Cortex of kidney (tissue), 1 donor: Measurements from ENCODE around the gene AQP10.
"Not testable (repeated sequence)": the region's sequence is repeated elsewhere in the genome, so short reads cannot be mapped to it uniquely, and the experiment has no call there.

ENCODE experiments used
- DNase-seq: peaks from one replicate; lab custom pipeline; 2025; lab: John Stamatoyannopoulos, UW

AQP10 gene, protein sequence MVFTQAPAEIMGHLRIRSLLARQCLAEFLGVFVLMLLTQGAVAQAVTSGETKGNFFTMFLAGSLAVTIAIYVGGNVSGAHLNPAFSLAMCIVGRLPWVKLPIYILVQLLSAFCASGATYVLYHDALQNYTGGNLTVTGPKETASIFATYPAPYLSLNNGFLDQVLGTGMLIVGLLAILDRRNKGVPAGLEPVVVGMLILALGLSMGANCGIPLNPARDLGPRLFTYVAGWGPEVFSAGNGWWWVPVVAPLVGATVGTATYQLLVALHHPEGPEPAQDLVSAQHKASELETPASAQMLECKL

DNA sequence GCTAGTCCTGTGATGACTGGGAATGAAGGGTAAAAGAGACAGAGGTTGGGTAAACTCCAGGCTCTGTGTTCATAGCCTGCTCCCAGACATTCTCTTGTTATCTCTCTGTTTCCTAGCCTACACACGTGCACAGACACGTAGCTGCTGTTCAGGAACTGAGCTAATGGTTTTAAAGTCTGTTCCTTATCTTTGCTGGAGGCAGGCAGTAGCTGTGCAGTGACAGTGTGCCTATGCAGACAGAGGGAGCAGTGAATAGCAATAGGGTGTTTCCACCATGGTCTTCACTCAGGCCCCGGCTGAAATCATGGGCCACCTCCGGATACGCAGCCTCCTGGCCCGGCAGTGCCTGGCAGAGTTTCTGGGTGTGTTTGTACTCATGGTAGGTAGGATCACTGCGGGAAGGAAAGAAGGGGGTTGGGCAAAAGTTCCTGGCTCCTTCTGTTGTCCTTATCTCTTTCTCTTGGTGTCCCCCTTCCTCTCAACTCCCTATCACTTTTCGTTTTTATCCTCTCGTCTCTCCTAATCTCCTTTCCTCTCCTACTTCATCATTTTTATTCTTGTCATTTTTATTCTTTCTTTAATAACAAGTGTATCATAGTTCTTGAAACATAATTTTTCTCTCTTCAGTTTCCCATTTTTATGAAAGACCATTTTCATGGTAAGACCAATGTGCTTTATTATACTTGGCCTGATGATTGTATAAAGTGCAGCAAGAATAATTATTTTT is at the start of gene AQP10:
Gene AQP10, plus strand, starts transcription at position 212 of the 727 bp plus-strand sequence. Its CDS starts 63 bp downstream, at position 275.
- no peak for DNase-seq

DNA sequence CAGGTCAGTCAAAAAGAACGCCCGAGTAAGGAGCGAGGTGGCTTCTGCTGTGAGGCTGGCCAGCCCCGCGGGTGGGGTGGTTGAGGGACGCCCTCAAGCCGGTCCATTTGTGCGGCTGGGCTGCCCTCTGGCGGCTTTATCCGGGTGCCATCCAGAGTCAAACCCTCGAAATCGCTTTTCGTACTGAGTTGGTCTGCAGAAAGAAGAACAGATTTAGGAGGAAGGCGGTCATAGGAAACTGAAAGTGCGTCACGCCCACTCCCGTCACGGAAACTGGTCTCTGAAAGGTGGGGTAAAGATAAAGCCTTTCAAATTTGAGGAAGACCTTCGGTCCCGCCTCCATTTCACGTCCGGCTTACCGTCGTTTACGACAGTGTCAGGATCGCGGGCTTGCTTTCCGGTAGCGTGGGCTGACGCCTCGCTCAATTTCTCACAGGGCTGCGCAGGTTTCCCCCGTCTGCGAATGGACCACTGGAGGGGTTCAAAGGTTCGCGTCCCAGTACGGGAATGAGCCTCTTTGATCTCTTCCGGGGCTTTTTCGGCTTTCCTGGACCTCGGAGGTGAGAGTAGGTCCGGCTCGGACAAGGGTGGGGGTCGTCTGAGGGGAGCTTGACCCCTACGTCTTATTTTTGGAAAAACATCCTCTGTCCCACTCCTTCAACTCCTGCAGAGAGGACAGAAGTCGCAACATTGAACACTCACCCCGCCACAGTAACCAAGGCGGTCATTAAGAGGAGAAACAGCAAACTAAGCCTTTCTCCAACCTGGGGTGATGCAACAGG is 48.5 kb upstream of the AQP10 start, which contains the start of gene HAX1:
Gene HAX1, plus strand, starts transcription at position 413 of the 782 bp plus-strand sequence. Its CDS starts 95 bp downstream, at position 508.
- DNase-seq = no peak

DNA sequence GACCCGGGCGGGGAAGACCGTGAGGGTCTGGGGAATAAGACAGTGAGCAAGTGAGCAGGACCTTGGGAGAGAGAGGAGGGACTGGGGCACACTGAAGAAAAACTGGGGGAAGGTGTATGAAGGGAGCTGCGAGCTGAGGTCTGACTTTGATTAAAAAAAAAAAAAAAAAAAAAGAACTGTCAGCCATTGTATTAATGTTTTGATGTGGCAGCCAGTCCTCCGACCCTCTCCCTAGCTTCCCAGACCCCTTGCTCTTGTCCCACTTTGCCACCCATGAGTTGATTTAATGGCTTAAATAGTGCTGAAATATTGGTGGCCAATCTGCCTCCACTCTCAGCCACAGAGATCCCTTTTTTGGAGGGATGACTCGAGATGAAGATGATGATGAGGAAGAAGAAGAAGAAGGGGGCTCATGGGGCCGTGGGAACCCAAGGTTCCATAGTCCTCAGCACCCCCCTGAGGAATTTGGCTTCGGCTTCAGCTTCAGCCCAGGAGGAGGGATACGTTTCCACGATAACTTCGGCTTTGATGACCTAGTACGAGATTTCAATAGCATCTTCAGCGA is 47.8 kb upstream of the AQP10 start:
- DNase-seq = no peak

DNA sequence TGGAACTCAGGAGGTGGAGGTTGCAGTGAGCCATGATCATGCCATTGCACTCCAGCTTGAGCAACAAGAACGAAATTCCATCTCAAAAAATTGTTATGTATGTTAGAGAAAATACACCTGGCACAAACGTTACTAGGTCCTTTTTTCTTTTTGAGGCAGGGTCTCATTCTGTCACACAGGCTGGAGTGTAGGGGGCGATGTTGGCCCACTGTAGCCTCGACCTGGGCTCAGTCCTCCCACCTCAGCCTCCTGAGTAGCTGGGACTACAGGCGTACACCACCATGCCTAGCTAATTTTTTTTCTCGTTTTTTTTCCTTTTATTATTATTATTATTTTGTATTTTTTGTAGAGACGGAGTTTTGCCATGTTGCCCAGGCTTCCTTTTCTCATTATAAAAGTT is 44.1 kb upstream of the AQP10 start:
- DNase-seq = no peak

DNA sequence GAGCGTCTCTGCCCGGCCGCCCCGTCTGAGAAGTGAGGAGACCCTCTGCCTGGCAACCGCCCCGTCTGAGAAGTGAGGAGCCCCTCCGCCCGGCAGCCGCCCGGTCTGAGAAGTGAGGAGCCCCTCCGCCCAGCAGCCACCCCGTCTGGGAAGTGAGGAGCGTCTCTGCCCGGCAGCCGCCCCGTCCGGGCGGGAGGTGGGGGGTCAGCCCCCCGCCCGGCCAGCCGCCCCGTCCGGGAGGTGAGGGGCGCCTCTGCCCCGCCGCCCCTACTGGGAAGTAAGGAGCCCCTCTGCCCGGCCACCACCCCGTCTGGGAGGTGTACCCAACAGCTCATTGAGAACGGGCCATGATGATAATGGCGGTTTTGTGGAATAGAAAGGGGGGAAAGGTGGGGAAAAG is 33.3 kb upstream of the AQP10 start:
- DNase-seq = not testable (repeated sequence)

DNA sequence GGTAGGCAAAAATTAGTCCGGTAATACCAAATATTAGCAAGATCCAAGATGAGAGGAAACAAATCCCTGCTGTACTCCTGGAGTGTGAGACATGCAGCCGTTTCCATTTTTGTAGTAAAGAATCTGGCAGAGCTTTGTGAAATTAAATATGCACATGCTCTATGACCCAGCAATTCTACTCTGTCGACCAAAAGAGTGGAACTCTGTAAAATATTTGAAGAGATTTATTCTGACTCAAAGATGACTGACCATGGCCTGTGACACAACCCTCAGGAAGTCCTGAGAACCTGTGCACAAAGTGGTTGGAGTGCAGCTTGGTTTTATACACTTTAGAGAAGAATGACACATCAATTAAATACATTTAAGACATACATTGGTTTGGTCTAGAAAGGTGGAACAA is 32.2 kb upstream of the AQP10 start:
- DNase-seq = no peak

DNA sequence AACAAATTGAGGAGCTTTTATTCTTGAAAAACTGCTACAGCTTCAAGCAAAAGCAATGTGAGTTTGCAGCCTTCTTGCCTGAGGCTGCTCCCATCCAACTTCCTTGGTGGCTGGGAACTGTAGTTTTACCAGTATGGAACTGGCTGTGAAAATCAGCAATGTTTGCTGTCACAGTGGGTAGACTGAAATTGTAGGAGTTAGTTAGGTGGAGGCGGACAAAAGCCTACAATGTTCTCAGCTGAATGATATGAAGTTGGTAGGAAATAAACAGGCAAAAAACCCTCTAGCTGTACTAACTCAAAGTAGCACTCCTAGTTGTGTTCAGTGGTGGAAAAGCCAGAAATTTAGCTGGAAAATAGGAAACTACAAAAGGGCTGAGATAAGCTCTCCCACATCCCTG is 30.0 kb upstream of the AQP10 start:
- DNase-seq = no peak

DNA sequence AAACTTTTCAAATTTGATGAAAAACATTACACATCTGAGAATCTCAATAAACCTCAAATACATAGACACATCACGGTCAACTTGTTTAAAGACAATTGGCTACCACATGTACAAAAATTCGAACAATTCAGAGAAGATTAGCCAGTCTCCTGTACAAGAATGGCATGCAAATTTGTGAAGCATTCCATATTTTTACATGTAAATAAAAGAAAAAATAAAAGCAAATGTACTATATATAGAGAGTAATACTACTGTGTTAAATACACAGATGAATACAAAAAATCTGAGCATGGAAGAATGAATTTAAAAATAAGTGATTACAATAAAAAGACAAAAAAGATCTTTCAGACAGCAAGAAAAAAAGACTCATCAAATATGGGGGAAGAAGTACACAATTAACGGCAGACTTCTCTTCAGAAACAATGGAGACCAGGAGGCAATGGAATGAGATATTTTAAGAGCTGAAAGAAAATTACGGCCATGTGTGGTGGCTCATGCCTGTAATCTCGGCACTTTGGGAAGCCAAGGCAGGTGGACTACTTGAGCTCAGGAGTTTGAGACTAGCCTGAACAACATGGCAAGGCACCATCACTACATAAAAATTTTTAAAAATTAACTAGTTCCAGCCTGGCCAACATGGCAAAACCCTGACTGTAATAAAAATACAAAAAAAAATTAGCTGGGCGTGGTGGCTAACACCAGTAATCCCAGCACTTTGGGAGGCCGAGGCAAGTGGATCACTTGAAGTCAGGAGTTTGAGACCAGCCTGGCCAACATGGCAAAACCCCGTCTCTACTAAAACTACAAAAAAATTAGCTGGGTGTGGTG is 25.3 kb upstream of the AQP10 start:
- no peak for DNase-seq

DNA sequence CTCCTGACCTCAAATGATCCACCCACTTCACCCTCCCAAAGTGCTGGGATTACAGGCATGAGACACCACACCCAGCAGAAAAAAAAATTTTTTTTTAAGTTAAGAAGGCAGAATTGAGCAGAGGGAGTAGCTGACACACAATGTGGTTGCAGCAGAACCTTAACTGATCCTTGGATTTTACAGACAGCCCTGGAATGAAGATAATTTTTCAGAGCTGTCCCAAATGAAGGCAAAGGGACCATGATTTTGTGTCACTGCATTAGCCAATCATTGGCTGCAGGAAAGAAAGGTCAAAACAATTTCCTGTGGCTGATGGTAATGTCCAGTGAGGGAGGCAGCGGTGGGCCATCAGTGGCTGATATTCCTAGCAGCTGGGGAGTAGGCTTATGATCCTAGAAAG is 19.3 kb upstream of the AQP10 start:
- DNase-seq = no peak

DNA sequence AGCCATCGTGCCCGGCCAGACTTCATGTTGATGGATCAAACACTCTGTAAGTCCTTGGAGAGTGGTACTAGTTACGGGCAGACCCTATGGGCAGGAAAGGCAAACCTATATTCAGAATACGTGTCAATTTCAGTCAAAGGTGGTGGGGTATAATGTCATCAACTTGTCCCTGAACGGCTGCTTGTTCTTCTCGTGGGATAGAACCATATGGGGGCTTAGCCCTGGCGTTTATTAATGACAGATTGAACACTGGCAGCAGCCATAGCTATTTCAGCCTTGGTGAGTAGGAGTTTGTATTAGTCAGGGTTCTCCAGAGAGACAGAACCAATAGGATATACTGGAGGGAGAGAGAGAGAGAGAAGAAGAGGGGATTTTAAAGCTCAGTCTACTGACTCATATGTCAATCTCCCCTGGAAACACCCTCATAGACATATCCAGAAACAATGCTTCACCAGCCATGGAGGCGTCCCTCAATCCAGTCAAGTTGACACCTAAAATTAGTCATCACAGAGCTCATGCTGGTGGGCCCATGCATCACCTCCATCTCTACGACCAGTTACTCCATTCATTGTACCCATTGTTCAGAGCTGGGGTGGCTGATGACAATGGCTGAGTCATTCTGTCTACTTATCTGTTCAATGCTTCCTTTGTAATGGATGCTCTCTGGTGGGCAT is 16.1 kb upstream of the AQP10 start:
- no peak for DNase-seq

DNA sequence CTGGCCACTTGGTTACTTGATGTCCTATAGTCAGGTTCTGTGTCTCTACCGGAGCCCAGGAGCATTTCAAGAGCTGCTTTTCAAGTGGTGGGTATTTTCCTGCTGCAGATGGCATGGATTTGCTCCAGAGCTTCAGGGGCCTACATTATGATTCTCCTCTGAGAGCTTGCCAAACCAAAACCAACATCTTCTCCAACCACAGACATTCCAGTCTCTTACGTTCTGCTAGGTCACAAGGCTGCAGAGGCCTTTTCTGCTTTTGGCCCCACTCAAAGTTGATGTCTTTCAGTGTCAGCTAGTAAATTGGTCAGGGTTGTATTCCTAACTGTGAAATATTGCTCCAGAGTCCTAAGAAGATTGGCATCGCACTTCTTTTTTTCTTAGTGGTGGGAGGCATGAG is 14.7 kb upstream of the AQP10 start:
- DNase-seq = no peak

DNA sequence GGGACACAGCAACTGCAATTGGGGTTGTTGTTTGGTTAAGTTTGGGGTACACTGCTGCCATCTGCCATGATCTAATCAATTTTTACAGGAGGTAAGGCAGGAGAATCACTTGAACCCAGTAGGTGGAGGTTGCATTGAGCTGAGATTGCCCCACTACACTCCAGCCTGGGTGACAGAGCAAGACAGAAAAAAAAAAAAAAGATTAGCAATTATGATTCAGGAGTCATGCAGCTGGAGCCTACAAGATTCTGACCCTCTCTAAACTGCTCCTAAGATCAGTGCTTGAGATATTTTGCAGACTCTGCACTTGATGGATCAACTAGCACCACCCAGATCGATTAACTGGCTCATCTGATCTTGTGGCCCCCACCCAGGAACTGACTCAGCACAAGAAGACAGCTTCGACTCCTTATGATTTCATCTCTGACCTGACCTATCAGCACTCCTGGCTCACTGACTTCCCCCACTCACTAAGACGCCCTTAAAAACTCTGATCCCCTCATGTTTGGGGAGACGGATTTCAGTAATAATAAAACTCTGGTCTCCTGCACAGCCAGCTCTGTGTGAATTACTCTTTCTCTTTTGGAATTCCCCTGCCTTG is 13.1 kb upstream of the AQP10 start:
- not testable (repeated sequence) for DNase-seq

DNA sequence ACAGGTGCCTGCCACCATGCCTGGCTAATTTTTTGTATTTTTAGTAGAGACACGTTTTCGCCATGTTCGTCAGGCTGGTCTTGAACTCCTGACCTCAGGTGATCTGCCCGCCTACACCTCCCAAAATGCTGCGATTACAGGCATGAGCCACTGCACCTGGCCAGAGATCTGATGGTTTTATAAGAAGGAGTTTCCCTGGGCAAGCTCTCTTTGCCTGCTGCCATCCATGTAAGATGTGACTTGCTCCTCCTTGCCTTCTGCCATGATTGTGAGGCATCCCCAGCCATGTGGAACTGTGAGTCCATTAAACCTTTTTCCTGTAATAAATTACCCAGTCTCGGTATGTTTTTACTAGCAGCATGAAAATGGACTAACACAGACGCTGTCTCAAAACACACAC is 11.8 kb upstream of the AQP10 start:
- DNase-seq = not testable (repeated sequence)

DNA sequence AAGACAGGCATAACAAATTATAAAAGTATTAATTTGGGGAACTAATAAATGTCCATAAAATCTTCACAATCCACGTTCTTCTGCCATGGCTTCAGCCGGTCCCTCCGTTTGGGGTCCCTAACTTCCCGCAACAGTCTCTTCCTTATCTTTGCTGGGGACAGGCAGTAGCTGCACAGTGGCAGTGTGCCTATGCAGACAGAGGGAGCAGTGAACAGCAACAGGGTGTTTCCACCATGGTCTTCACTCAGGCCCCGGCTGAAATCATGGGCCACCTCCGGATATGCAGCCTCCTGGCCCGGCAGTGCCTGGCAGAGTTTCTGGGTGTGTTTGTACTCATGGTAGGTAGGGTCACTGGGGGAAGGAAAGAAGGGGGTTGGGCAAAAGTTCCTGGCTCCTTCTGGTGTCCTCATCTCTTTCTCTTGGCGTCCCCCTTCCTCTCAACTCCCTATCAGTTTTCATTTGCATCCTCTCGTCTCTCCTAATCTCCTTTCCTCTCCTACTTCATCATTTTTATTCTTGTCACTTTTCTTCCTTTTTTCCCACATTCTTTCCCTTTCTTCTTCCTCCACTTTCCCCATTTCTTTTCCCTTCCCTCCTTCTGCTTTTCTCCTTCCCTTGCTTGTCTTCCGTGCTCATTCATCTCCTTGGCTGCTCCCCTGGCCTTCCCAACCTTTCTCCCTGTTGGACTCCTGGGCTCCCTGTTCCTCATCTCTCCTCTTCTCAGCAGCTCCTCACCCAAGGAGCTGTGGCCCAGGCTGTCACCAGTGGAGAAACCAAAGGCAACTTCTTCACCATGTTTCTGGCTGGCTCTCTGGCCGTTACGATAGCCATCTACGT is 8.4 kb upstream of the AQP10 start:
- DNase-seq = not testable (repeated sequence)

DNA sequence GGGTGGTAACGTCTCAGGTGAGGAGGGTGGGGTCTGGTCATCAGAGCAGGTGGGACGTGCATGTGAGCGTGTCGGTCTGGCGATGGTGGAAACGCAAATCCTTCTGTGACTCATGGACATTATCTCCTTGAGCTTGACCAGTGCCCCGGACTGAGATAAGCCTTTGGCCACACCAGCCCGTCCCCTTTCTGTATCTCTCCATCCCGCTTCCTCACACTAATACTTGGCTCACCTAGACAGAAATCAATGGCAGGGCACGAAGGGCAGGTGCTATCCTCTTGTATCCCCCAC is 7.9 kb upstream of the AQP10 start:
- no peak for DNase-seq

DNA sequence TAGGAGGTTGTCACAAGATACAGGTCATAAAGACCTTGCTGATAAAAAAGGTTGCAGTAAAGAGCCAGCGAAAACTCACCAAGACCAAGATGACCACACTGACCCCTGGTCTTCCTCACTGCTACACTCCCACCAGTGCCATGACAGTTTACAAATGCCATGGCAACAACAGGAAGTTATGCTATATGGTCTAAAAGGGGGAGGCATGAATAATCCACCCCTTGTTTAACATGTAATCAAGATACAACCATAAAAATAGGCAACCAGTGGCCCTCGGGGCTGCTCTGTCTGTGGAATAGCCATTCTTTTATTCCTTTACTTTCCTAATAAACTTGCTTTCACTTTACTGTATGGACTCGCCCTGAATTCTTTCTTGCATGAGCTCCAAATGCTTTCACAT is 6.7 kb upstream of the AQP10 start:
- not testable (repeated sequence) for DNase-seq

DNA sequence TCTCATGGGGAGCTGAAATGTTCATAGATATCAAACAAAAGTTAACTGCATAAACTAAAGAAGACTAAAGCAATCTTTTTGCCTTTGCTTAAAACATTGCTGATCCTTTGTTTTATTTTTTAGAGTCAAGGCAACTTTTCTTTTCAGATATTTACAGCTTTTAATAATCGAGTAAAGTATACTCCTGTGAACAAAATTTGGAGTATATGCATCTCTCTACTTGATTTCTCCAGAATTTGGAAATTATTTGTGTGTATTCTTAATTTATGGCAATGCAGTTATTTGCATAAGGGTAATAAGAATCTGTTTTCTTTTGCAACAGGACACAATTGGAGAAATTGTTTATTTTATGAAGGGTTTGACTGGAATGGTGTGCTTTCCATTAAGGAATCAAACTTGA is 4.2 kb upstream of the AQP10 start:
- no peak for DNase-seq

DNA sequence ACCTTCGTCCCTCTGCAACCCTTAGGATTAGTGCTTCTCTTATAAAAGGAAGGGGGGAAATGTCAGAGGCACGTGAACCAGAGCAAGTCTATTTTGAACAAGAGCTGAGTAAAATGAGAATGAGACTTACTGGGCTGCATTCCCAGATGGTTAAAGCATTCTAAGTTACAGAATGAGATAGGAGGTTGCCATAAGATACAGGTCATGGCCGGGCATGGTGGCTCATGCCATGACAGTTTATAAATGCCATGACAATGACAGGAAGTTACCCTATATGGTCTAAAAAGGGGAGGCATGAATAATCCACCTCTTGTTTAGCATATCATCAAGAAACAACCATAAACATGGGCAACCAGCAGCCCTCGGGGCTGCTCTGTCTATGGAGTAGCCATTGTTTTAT is 2.5 kb upstream of the AQP10 start:
- DNase-seq = no peak

DNA sequence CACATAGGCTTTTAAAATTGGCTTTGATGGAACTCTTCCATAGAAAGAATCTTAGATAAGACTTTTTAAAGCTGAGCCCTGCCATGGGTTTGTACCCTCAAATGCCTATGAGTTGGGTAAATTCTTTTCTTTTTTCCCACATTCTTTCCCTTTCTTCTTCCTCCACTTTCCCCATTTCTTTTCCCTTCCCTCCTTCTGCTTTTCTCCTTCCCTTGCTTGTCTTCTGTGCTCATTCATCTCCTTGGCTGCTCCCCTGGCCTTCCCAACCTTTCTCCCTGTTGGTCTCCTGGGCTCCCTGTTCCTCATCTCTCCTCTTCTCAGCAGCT is 679 bp downstream of the AQP10 start:
- DNase-seq = not testable (repeated sequence)

DNA sequence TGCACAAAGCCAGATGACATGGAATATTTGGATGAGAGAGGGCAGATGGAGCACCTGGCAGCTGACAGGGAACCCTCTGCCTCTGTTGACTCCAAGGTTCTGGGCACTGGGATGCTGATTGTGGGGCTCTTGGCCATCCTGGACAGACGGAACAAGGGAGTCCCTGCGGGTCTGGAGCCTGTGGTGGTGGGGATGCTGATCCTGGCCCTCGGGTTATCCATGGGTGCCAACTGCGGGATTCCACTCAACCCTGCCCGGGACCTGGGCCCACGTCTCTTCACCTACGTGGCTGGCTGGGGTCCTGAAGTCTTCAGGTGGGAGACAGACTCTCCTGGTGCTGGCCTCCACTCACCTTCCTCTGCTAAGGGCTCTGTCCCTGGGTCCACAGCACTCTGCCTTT is 2.6 kb downstream of the AQP10 start:
- DNase-seq = no peak
